Prostate gland (tissue), 2 donors: ENCODE measurements around the gene INSIG1.

Experiments
- POLR2AphosphoS5 ChIP-seq: sonication (generic); formaldehyde crosslinking; IDR thresholded peaks from one replicate; pipeline ENCODE4 v1.6.1; 2017; ENCODE audit warnings: antibody characterized with exemption
- TF ChIP-seq, protein P1 (sequence below), 4 experiments: fragments of 200-600 bp in 2 of 4; fragments of 450-650 bp in 2 of 4; sonication (generic) in 2 of 4; IDR thresholded peaks; 1 replicate in 3 of 4; 2 replicates in 1 of 4; pipeline ENCODE4 v1.5.1; 2016 to 2019; ENCODE audit warnings: antibody characterized with exemption in 4 of 4, mild to moderate bottlenecking in 2 of 4, moderate library complexity in 2 of 4

DNA sequence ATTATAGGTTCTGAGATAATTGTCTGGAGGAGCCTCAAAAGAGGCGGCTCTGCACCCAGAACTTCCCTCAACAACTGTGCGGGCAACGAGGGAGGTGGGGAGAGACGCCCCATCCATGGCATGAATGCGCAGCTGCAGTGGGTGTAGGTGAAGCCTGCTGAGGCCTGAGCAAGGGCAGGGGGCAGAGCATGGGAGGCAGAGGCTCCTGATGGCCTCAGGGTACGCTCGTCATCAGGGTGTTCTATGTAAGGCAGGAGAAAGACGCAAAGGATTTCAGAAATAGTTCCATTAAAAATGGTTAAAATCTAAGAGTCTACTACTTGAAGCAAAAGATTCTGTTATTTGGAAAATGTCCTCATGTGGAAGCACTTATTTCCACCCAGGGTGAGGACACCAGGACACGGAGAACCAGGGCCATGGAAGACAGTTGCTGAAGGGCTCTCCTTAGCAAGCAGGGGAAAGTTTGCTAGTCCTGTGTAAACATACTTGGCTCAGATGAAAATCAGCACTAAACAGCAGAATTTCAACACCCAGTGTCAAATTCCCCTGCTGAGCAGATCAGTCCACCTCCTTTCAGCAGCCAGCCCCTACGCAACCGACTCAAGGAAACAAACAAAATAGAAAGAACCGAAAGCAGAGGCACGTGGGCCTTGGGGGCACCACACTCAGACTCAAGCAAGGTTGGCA lies 18.9 kb downstream of the INSIG1 start:
- TF ChIP-seq, protein P1, sequence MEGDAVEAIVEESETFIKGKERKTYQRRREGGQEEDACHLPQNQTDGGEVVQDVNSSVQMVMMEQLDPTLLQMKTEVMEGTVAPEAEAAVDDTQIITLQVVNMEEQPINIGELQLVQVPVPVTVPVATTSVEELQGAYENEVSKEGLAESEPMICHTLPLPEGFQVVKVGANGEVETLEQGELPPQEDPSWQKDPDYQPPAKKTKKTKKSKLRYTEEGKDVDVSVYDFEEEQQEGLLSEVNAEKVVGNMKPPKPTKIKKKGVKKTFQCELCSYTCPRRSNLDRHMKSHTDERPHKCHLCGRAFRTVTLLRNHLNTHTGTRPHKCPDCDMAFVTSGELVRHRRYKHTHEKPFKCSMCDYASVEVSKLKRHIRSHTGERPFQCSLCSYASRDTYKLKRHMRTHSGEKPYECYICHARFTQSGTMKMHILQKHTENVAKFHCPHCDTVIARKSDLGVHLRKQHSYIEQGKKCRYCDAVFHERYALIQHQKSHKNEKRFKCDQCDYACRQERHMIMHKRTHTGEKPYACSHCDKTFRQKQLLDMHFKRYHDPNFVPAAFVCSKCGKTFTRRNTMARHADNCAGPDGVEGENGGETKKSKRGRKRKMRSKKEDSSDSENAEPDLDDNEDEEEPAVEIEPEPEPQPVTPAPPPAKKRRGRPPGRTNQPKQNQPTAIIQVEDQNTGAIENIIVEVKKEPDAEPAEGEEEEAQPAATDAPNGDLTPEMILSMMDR (IDR thresholded peaks at IDR 0.05): no peak
- no peak for TF ChIP-seq POLR2AphosphoS5
